ENCODE results near the gene MAP2K5. TPM values are rescaled to one million over a fixed set of nuclear protein-coding genes. Genes with fewer than 3 reads are reported as not detected.

Gene MAP2K5
- total RNA-seq, 1 donor from 2014 or later: 29.8 TPM

DNA sequence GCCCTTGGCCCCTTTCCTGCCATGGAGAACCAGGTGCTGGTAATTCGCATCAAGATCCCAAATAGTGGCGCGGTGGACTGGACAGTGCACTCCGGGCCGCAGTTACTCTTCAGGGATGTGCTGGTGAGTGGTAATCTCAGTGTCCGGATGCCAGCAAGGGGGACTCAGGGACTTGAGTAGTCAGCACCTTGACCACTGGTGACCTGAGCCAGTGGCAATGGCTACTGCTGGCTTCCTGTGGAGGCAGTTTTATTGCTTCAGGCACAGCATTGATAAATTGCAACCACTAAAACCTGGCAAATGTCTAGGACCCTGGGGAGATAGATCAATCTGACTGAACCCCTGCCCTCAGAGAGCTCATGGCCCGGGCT, 830 bp downstream of the MAP2K5 start:
- Mint-ChIP-seq H3K4me3 (peak overlapping the region; percentile 95), H3K9me3 (no peaks in the 10 kb centered on the region), H3K27me3 (ENCODE audit: low read depth) (no peaks in the 10 kb centered on the region), H3K36me3 (peaks cover 5% of the 10 kb centered on the region), H3K4me1 (peaks cover 30% of the 10 kb centered on the region), H3K27ac (peak overlapping the region; percentile 92)
- DNase-seq (ENCODE audit: low spot score in 2 of 2, unreplicated experiment in 2 of 2): no peak
- TF ChIP-seq, protein P1, sequence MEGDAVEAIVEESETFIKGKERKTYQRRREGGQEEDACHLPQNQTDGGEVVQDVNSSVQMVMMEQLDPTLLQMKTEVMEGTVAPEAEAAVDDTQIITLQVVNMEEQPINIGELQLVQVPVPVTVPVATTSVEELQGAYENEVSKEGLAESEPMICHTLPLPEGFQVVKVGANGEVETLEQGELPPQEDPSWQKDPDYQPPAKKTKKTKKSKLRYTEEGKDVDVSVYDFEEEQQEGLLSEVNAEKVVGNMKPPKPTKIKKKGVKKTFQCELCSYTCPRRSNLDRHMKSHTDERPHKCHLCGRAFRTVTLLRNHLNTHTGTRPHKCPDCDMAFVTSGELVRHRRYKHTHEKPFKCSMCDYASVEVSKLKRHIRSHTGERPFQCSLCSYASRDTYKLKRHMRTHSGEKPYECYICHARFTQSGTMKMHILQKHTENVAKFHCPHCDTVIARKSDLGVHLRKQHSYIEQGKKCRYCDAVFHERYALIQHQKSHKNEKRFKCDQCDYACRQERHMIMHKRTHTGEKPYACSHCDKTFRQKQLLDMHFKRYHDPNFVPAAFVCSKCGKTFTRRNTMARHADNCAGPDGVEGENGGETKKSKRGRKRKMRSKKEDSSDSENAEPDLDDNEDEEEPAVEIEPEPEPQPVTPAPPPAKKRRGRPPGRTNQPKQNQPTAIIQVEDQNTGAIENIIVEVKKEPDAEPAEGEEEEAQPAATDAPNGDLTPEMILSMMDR (IDR thresholded peaks at IDR 0.05; ENCODE audit: unreplicated experiment): no peak

DNA sequence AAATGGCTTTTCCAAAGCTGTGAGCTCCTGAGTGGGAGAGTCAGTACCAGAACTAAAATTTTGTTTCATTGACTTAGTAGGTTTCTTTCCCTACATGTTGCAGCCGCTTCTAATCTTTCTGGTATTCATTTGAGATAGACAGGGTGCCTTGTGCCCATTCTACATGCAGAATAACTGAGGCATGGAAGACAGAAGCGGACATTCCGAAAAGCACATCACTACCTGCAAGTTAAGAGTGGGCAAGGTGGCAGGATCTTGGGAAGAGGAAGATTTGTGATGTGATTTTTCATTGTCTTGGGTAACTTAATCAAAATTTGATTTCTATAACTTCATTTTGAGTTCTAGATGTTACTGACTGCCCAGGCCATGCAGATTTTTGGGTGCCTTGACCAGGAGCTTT, 2.0 kb downstream of the MAP2K5 start:
- Mint-ChIP-seq H3K4me3 (peak overlapping the region; percentile 9), H3K27me3 (ENCODE audit: low read depth) (no peaks in the 10 kb centered on the region)
- TF ChIP-seq, protein P1 (IDR thresholded peaks at IDR 0.05; ENCODE audit: unreplicated experiment): no peak

DNA sequence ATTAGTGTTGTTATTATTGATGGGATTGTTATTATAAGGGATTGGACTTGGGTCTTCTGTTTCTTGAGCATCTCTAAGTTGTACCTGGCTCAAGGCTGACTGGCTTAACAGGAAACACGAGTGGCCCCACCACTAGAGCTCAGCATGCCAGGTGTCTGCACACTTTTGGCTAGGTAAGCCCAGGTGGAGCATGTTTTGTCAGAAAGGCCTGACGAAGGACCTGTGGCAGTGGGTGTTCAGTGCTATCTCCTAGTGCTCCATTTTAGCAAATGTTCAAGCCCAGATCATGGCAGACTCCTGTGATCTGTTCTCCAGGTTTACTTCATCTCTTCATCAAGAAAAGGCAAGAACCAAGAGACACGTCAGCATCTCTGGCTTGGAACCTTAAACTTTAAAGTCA, 3.4 kb downstream of the MAP2K5 start:
- H3K27ac Mint-ChIP-seq: no peak overlapping the region
- peaks cover 10% of the 10 kb centered on the region for H3K36me3 Mint-ChIP-seq
- no peak for DNase-seq (ENCODE audit: low spot score in 2 of 2, unreplicated experiment in 2 of 2)
- H3K27me3 Mint-ChIP-seq (ENCODE audit: low read depth): no peaks in the 10 kb centered on the region
- no peaks in the 10 kb centered on the region for H3K9me3 Mint-ChIP-seq
- peaks cover 37% of the 10 kb centered on the region for H3K4me1 Mint-ChIP-seq
- no peak overlapping the region for H3K4me3 Mint-ChIP-seq
- TF ChIP-seq, protein P1 (IDR thresholded peaks at IDR 0.05; ENCODE audit: unreplicated experiment): no peak

More for the DNA sequence above, 2.0 kb downstream of the MAP2K5 start:
- DNase-seq (ENCODE audit: low spot score in 2 of 2, unreplicated experiment in 2 of 2): no peak
- Mint-ChIP-seq H3K9me3 (no peaks in the 10 kb centered on the region), H3K36me3 (peaks cover 5% of the 10 kb centered on the region), H3K4me1 (peaks cover 35% of the 10 kb centered on the region), H3K27ac (no peak overlapping the region)

DNA sequence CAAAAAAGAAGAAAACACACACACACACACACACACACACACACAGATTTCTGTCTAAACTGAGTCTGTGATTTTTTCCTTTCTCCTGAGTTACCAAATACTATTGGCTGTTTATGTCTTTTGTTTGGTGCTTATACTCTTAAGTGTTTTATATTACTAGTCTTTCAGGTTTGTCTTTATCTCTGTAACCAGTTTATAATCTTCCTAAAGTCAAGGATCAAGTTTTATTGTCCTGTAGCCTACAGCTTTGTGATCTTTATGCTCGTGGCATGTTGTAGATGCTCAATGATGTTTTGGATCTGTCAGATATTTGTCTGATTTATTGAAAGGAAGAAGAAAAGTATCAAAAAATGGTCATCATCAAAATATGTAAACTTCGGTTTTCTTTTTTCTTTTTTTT, 4.6 kb downstream of the MAP2K5 start:
- peaks cover 27% of the 10 kb centered on the region for H3K4me1 Mint-ChIP-seq
- no peaks in the 10 kb centered on the region for H3K9me3 Mint-ChIP-seq
- H3K27ac Mint-ChIP-seq: no peak overlapping the region
- no peaks in the 10 kb centered on the region for H3K27me3 Mint-ChIP-seq (ENCODE audit: low read depth)
- TF ChIP-seq, protein P1 (IDR thresholded peaks at IDR 0.05; ENCODE audit: unreplicated experiment): no peak
- no peak for DNase-seq (ENCODE audit: low spot score in 2 of 2, unreplicated experiment in 2 of 2)
- peaks cover 10% of the 10 kb centered on the region for H3K36me3 Mint-ChIP-seq
- H3K4me3 Mint-ChIP-seq: no peak overlapping the region

DNA sequence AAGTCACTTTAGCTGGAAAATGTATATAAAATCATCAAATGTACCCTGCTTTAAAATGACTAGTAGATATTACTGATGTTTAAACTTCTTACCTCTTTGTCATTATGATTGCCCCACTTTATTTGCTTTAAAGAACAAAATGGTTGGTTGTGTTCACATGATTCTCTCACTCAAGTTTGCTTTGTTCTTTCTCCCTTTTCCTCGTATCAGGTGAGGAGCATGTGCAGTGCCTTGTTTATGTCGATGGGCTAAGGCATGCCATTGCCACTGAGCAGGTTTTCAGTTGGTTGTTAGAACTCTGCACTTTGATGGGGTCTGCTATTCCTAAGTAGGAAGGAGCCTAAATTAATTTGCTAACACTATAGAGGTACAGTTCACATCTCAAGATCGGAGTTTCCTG, 5.3 kb downstream of the MAP2K5 start:
- peaks cover 25% of the 10 kb centered on the region for H3K4me1 Mint-ChIP-seq
- peaks cover 10% of the 10 kb centered on the region for H3K36me3 Mint-ChIP-seq
- no peak overlapping the region for H3K27ac Mint-ChIP-seq
- TF ChIP-seq, protein P1 (IDR thresholded peaks at IDR 0.05; ENCODE audit: unreplicated experiment): no peak
- no peaks in the 10 kb centered on the region for H3K27me3 Mint-ChIP-seq (ENCODE audit: low read depth)
- no peak overlapping the region for H3K4me3 Mint-ChIP-seq
- no peaks in the 10 kb centered on the region for H3K9me3 Mint-ChIP-seq
- no peak for DNase-seq (ENCODE audit: low spot score in 2 of 2, unreplicated experiment in 2 of 2)

DNA sequence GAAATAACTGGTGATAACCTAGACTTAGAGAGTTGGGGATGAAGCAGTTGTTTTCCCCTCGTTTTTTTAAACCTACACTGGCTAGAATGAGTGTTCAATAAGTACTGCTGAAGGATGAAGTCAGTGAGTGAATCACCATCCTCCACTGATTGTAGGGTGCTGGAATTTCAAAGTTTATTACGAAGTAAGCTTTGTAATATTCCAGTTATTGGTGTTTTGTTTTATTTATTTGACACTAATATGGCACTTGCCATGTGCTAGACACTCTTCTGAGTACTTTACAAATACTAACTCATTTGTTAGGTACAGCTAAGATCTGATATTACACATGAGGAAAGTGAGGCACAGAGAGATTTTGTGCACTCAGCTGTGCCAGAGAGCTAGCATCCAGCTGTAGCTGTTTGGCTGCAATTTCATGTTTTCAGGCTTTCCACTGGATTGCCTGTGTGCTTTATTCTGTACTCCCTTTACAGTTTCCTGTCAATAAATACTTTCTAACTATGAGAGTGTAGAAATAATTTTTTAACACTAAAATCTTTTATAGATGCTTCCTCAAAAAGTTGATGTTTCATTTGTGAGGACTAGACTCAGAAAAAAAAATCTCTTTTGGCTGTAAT, 5.8 kb downstream of the MAP2K5 start:
- TF ChIP-seq, protein P1 (IDR thresholded peaks at IDR 0.05; ENCODE audit: unreplicated experiment): no peak
- Mint-ChIP-seq H3K36me3 (peaks cover 10% of the 10 kb centered on the region), H3K27ac (no peak overlapping the region), H3K4me3 (no peak overlapping the region), H3K4me1 (peaks cover 23% of the 10 kb centered on the region), H3K9me3 (no peaks in the 10 kb centered on the region), H3K27me3 (ENCODE audit: low read depth) (no peaks in the 10 kb centered on the region)
- no peak for DNase-seq (ENCODE audit: low spot score in 2 of 2, unreplicated experiment in 2 of 2)
